Embryonic facial prominence (tissue), 1 donor: Measurements from ENCODE around the gene PRR20G.
"Not testable (repeated sequence)": the region's sequence is repeated elsewhere in the genome, so short reads cannot be mapped to it uniquely, and the experiment has no call there.

ENCODE experiments used
- DNase-seq: peaks from one replicate; pipeline ENCODE4 v3.0.0-alpha.2; 2016; ENCODE audit errors: extremely low spot score

Gene PRR20G

DNA sequence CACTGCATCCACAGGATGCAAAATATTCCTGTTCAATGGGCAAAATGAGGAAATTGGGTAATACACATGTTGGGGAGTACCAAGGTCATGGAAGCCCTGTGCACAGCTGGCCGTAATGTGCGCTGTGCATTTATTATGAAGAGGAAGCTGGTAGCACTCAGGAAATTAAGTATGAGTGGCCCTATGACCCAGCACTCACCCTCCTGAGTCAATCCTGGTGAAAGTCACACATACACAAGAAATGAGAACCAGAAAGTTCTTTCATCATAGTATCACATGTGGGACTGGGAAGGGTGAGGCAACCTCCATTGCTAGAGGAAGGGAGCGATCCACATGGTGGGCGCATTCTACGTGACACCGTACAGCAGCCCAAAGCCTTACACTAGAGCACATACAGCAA lies 11.4 kb upstream of the PRR20G start:
- DNase-seq, result no peak

- no peak for DNase-seq
Observed at GRCh38 chr3:127296959-127297358, 9.1 kb upstream of the PRR20G start.

- DNase-seq, result no peak
Observed at GRCh38 chr3:127296166-127296565, 8.3 kb upstream of the PRR20G start.

- DNase-seq, result not testable (repeated sequence)
Observed at GRCh38 chr3:127293650-127294049, 5.8 kb upstream of the PRR20G start.

- no peak for DNase-seq
Observed at GRCh38 chr3:127291611-127292010, 3.8 kb upstream of the PRR20G start.

DNA sequence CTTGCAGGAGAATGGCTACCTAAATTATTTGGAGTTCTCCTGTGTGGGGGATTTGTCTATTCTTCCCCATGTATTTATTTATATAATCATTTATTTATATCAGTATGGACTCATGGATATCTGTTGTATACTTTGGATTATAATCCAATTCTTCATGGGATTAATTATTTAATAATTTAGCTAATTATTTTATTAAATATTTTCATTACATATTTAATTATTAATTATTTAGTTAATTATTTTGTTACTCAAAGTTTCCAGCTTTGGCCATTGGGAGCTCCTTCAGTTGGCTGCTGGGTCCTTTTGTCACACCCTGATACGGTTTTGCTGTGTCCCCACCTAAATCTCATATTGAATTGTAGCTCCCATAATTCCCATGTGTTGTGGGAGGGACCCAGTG lies 3.3 kb upstream of the PRR20G start:
- no peak for DNase-seq

GRCh38 chr3:127289706-127290575 lies 2.1 kb upstream of the PRR20G start:
- no peak for DNase-seq

DNA sequence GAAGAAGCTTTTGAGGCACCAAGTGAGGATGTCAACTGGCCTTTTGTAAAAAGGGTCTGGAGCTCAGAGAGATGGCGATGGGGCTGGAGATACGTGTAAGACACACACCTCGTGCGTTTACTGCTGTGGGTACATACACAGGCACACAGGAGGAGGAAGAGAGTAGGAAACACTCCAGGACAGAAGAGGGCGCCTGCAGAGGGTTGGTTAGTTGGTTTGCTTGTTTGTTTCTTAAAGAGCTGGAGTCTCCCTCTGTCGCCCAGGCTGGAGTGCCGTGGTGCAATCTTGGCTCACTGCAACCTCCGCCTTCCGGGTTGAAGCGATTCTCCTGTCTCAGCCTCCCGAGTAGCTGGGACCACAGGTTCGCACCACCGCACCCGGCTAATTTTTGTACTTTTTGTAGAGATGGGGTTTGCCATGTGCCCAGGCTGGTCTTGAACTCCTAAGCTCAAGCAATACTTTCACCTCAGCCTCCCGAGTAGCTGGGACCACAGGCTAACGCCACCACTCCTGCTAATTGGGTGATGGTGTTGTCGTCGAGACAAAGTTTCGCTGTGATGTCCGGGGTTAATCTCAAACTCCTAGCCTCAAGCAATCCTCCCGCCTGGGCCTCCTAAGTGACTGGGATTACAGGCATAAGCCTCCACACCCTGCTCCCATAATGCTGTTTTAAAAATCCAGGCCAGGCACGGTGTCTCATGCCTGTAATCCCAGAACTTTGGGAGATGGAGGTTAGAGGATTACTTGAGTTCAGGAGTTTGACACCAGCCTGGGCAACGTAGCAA lies 1.3 kb upstream of the PRR20G start:
- DNase-seq, result no peak

DNA sequence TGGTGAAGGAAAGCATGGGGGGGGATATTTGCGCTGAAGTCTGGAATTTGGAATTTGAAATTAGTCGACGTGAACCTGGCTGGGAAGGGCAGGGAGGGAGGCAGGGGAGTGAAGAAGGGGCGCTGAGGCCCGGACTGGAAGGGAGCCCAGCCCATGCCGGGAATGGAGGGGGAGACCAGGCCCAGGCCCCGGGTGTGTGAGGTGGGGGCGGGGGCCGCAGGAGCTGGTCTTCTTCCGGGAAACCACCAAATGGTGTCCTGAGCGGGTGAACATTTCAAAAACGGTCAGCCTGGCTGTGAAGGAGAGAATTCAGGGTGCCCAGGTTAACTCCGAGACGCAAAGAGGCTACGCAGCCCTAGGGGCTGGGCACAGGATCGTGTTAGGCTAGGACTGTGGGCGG lies 497 bp upstream of the PRR20G start:
- no peak for DNase-seq

DNA sequence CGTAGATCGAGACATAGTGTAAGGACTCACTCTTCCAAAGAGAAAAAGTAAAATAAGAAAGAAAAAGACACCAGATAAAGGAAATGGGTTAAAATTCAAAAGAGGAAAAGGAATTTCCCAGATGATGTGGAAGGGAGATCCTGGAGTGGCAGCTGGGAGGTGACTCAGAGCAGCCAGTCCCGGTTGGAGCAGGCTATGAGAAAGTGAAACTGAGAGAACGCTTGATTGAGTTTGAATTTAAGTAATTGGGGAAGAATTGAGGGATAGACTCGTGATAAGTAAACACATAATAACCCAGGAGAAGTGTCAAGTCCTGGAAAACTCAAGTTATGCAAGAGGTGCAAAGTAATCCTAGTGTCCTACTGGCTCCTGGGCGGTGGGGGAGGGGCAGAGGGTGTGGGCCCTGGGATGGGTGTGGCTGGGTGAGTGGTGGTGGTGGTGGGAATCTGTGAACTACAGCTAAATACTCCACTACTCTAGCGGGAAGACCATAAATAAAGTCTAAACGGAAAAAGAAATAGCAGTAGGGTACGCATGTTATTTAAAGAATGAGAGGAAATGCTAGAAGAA lies 1.2 kb downstream of the PRR20G start:
- DNase-seq, result no peak

- no peak for DNase-seq
Observed at GRCh38 chr3:127284258-127284657, 3.6 kb downstream of the PRR20G start.

- no peak for DNase-seq
Observed at GRCh38 chr3:127277561-127277960, 10.3 kb downstream of the PRR20G start.

- DNase-seq, result no peak
Observed at GRCh38 chr3:127276995-127277394, 10.9 kb downstream of the PRR20G start.

GRCh38 chr3:127276396-127276795 lies 11.4 kb downstream of the PRR20G start:
- DNase-seq, result no peak

DNA sequence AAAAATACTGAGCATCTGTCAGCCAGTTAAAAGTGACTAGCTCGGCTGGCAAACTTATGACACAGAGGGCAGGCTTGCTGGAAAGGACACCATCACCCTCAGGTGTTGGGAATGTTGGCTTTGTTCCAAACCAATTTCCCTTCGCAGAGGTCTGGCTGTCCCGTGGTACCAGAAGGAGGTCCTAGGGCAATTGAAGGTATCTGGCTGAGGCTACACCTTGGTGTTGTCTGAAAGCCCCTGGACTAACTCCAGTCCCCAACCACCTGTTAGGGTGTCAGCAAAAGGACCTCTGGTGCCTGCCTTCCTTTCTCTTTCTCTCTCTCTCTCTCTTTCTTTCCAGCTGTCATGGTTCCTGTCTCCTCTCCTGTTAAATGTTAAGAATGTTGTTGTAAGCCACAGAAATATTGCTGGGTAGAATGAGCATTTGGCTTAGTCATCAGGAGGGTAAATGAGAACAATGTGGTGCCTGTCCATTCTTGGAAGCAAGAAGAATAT lies 12.5 kb downstream of the PRR20G start:
- no peak for DNase-seq

GRCh38 chr3:127274200-127274760 lies 13.6 kb downstream of the PRR20G start:
- DNase-seq, result no peak

GRCh38 chr3:127273206-127273605 lies 14.6 kb downstream of the PRR20G start:
- DNase-seq, result no peak

DNA sequence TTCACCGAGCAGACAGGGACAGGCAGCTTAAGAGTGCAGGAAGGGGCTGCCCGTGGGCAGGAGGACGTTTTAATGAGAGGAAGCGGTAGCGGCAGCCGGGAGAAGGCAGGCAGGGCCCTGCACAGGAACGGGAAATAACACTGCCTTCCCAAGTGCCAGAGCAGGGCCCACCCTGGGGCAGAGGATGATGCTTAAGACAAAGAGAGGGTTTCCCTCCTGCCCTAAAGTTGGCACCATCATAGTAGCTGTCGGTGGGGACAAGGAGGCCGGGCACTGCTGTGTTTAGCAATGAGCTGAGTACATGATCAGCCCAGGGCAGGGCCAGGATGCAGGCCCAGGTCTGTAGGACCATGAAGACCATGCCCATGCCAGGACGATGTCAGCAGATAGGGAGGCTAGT lies 21.7 kb downstream of the PRR20G start:
- no peak for DNase-seq

- DNase-seq, result no peak
Observed at GRCh38 chr3:127265581-127265981, 22.3 kb downstream of the PRR20G start.

DNA sequence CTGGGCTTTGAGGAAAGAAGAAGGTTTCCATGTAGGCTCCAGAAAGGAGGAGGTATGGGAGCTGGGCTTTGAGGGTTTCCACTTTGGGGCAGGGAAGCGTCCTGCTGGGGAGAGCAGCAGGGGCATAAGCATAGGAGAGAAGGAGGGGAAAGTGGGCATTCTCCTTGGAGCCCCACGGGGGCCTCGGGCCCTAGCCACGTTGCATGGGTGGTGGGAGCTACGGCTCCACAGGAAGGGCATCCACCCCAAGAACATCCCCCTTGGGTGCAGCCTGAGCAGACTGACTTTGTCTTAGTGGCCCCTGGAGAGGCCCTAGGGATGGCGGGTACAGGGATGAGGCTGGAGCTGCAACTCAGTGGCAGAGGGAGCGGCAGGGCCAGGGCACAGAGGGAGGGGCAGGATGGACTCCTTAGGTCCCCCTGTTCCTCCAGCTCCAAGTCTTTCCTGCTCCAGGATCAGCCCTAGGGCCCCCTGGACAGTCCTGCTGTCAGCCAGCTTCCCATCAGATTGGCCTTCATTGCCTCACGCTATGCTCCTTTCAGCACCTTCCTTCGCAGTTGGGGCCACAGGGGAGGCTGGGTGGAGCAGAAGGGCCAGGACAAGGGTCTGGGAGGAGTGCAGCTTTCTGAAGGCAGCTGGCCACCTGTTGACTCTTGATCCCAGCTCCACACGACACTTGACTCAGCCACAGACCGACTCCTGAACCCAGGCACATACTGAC lies 22.9 kb downstream of the PRR20G start:
- DNase-seq, result no peak

DNA sequence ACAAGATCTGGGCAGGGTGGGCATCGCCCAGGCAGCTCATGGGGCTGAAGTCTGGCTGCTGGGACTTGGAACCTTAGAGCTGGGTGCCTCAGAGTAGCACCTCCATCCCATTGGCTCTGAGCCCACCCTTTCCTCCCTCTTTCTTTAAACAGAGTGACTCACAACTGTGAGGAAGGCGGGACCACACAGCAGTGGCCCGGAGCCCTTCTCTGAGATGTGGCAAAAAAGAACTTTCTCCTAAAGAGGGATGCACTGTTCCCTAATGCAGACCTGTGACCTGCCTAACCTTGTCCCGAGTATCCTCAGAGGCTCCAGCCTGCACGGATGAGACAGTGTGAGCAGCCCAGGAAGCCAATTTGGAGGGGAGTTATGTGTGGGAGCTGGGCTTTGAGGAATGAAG lies 23.6 kb downstream of the PRR20G start:
- DNase-seq, result no peak
